ENCODE results near the gene CTXND2. TPM values are rescaled to one million over a fixed set of nuclear protein-coding genes. Genes with fewer than 3 reads are reported as not detected.
"Not testable (repeated sequence)": the region's sequence is repeated elsewhere in the genome, so short reads cannot be mapped to it uniquely, and the experiment has no call there.

Gene CTXND2
- total and polyA plus RNA-seq, 2 donors from 2014 or later, result not detected

GRCh38 chr1:150888727-150889126, 1.8 kb downstream of the CTXND2 start:
- H3K4me1 ChIP-seq (ENCODE audit: control insufficient read depth in 2 of 3, insufficient read depth in 2 of 3, low read depth in 1 of 3, low read length in 3 of 3), result no peaks in the 10 kb centered on the region
- no peaks in the 10 kb centered on the region for H3K9me3 ChIP-seq (ENCODE audit: control insufficient read depth in 2 of 3, insufficient read depth in 1 of 3, low read length in 3 of 3)
- DNase-seq (no peak), FAIRE-seq (no peak)
- no peak overlapping the region for H3K9ac ChIP-seq (ENCODE audit: low read length in 3 of 3)
- H3K4me3 ChIP-seq (ENCODE audit: low read length in 3 of 3), result no peak overlapping the region
- H3K27ac ChIP-seq (ENCODE audit: low read depth in 2 of 2, low read length in 2 of 2), result no peak overlapping the region
- TF ChIP-seq CTCF (IDR thresholded peaks at IDR 0.05; ENCODE audit: borderline replicate concordance, extremely low read depth, insufficient read depth), result no peak
- H3K36me3 ChIP-seq (ENCODE audit: control insufficient read depth in 2 of 3, insufficient read depth in 3 of 3, low read length in 3 of 3), result no peaks in the 10 kb centered on the region
- no peaks in the 10 kb centered on the region for H3K27me3 ChIP-seq (ENCODE audit: control insufficient read depth, insufficient read depth, low read length)
- intact Hi-C loops (cut with DNase I), result no loop called here

GRCh38 chr1:150890033-150890416, 3.1 kb downstream of the CTXND2 start:
- no peaks in the 10 kb centered on the region for H3K27me3 ChIP-seq (ENCODE audit: control insufficient read depth, insufficient read depth, low read length)
- DNase-seq (no peak), FAIRE-seq (no peak)
- intact Hi-C loops (cut with DNase I), result no loop called here
- no peaks in the 10 kb centered on the region for H3K36me3 ChIP-seq (ENCODE audit: control insufficient read depth in 2 of 3, insufficient read depth in 3 of 3, low read length in 3 of 3)
- no peak overlapping the region for H3K9ac ChIP-seq (ENCODE audit: low read length in 3 of 3)
- H3K4me1 ChIP-seq (ENCODE audit: control insufficient read depth in 2 of 3, insufficient read depth in 2 of 3, low read depth in 1 of 3, low read length in 3 of 3), result no peaks in the 10 kb centered on the region
- H3K4me3 ChIP-seq (ENCODE audit: low read length in 3 of 3), result no peak overlapping the region
- H3K9me3 ChIP-seq (ENCODE audit: control insufficient read depth in 2 of 3, insufficient read depth in 1 of 3, low read length in 3 of 3), result no peaks in the 10 kb centered on the region
- H3K27ac ChIP-seq (ENCODE audit: low read depth in 2 of 2, low read length in 2 of 2), result no peak overlapping the region
- TF ChIP-seq CTCF (IDR thresholded peaks at IDR 0.05; ENCODE audit: borderline replicate concordance, extremely low read depth, insufficient read depth), result no peak

GRCh38 chr1:150893336-150893913, 6.5 kb downstream of the CTXND2 start:
- no peaks in the 10 kb centered on the region for H3K36me3 ChIP-seq (ENCODE audit: control insufficient read depth in 2 of 3, insufficient read depth in 3 of 3, low read length in 3 of 3)
- no peak overlapping the region for H3K27ac ChIP-seq (ENCODE audit: low read depth in 2 of 2, low read length in 2 of 2)
- intact Hi-C loops (cut with DNase I), result no loop called here
- no peak overlapping the region for H3K4me3 ChIP-seq (ENCODE audit: low read length in 3 of 3)
- no peak for TF ChIP-seq CTCF (IDR thresholded peaks at IDR 0.05; ENCODE audit: borderline replicate concordance, extremely low read depth, insufficient read depth)
- H3K9ac ChIP-seq (ENCODE audit: low read length in 3 of 3), result no peak overlapping the region
- no peaks in the 10 kb centered on the region for H3K27me3 ChIP-seq (ENCODE audit: control insufficient read depth, insufficient read depth, low read length)
- DNase-seq (no peak), FAIRE-seq (no peak)
- no peaks in the 10 kb centered on the region for H3K9me3 ChIP-seq (ENCODE audit: control insufficient read depth in 2 of 3, insufficient read depth in 1 of 3, low read length in 3 of 3)
- H3K4me1 ChIP-seq (ENCODE audit: control insufficient read depth in 2 of 3, insufficient read depth in 2 of 3, low read depth in 1 of 3, low read length in 3 of 3), result no peaks in the 10 kb centered on the region

DNA sequence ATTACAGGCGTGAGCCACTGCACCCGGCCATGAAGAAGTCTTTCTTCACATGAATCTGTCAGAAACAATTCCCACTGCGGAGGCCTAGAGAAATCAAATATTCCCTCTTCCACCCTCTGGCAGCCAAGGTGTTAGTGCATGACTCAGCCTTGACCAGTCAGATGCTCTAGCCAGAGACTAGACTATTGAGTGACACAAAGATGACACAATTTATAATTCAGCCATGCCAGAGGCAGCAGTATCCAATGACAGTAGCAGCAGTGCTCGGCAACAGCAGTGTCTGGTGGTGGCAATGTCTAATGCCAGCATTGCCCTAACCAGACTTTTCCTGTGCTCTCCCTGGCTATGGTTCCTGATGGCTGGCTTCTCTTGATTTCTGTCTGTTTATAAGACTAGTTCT, 8.7 kb downstream of the CTXND2 start:
- no peak for TF ChIP-seq CTCF (IDR thresholded peaks at IDR 0.05; ENCODE audit: borderline replicate concordance, extremely low read depth, insufficient read depth)
- peak in 3 of 5 donors; percentile 24 to 37 (median 33) for DNase-seq
- Histone ChIP-seq H3K9ac (ENCODE audit: low read length in 3 of 3) (no peak overlapping the region), H3K4me1 (ENCODE audit: control insufficient read depth in 2 of 3, insufficient read depth in 2 of 3, low read depth in 1 of 3, low read length in 3 of 3) (no peaks in the 10 kb centered on the region), H3K4me3 (ENCODE audit: low read length in 3 of 3) (no peak overlapping the region), H3K9me3 (ENCODE audit: control insufficient read depth in 2 of 3, insufficient read depth in 1 of 3, low read length in 3 of 3) (no peaks in the 10 kb centered on the region), H3K27me3 (ENCODE audit: control insufficient read depth, insufficient read depth, low read length) (no peaks in the 10 kb centered on the region), H3K27ac (ENCODE audit: low read depth in 2 of 2, low read length in 2 of 2) (no peak overlapping the region), H3K36me3 (ENCODE audit: control insufficient read depth in 2 of 3, insufficient read depth in 3 of 3, low read length in 3 of 3) (no peaks in the 10 kb centered on the region)
- intact Hi-C loops (cut with DNase I), result no loop called here
- no peak for FAIRE-seq

DNA sequence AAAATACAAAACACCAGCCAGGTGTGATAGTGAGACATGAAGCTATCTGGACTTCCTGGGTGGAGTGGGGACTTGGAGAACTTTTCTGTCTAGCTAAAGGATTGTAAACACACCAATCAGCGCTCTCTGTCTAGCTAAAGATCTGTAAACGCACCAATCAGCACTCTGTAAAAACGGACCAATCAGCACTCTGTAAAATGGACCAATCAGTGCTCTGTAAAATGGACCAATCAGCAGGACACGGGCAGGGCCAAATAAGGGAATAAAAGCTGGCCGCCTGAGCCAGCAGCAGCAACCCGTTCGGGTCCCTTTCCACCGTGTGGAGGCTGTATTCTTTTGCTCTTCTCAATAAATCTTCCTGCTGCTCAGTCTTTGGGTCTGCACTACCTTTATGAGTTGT, 12.9 kb downstream of the CTXND2 start:
- intact Hi-C loops (cut with DNase I), result not testable (repeated sequence)

More for the DNA sequence above, 12.9 kb downstream of the CTXND2 start:
- H3K9me3 ChIP-seq (ENCODE audit: control insufficient read depth in 2 of 3, insufficient read depth in 1 of 3, low read length in 3 of 3); H3K36me3 ChIP-seq (ENCODE audit: control insufficient read depth in 2 of 3, insufficient read depth in 3 of 3, low read length in 3 of 3); DNase-seq; H3K4me1 ChIP-seq (ENCODE audit: control insufficient read depth in 2 of 3, insufficient read depth in 2 of 3, low read depth in 1 of 3, low read length in 3 of 3); H3K27ac ChIP-seq (ENCODE audit: low read depth in 2 of 2, low read length in 2 of 2); H3K27me3 ChIP-seq (ENCODE audit: control insufficient read depth, insufficient read depth, low read length); FAIRE-seq; H3K4me3 ChIP-seq (ENCODE audit: low read length in 3 of 3); H3K9ac ChIP-seq (ENCODE audit: low read length in 3 of 3): not testable (repeated sequence)

All from kidney (tissue), 14 donors.